GM19324 (cell line): ENCODE data around the gene NFKBIE.

Experiments used
- ATAC-seq: cut with Tn5 transposase; IDR thresholded peaks from one replicate; pipeline ENCODE4 v1.9.1; 2021; ENCODE audit warnings: mild to moderate bottlenecking, moderate library complexity; ENCODE audit not compliant: unreplicated experiment, low FRiP score

Gene NFKBIE

DNA sequence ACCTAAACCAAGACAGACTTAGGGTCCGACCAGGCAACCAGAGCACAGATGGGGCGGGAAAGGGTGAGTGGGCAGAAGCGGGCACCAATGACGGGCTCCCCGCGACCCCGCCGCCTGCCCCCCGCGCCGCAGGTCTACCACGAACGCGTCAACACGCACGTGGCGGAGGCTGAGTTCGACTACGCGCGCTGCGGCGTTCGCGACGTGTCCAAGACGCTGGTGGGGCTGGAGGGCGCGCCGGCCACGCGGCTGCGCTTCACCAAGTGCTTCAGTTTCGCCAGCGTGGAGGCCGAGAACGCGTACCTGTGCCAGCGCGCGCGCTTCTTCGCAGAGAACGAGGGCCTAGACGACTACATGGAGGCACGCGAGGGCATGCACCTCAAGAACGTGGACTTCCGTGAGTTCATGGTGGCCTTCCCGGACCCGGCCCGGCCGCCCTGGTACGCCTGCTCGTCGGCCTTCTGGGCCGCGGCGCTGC is 10.0 kb upstream of the NFKBIE start:
- ATAC-seq, result no peak

- no peak for ATAC-seq
These were observed 8.3 kb upstream of the NFKBIE start for GRCh38 chr6:44273617-44274016.

DNA sequence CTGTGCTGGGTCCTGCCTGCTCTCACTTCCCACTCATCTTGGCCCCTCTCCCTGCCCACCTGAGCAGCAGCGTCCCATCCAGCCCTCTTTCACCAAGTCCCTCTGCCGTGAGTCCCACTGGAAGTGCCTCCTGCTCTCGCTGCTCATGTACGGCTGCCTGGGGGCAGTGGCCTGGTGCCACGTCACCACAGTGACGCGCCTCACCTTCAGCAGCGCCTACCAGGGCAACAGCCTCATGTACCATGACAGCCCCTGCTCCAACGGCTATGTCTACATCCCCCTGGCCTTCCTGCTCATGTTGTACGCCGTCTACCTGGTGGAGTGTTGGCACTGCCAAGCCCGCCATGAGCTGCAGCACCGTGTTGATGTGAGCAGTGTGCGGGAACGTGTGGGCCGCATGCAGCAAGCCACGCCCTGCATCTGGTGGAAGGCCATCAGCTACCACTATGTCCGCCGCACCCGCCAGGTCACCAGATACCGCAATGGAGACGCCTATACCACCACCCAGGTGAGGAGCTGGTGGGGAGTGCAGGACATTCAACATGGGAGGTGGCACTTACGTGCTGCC is 7.7 kb upstream of the NFKBIE start:
- no peak for ATAC-seq

- ATAC-seq, result no peak
These were observed 7.2 kb upstream of the NFKBIE start for GRCh38 chr6:44272529-44272928.

GRCh38 chr6:44271914-44272313 is 6.6 kb upstream of the NFKBIE start:
- no peak for ATAC-seq

- ATAC-seq, result no peak
These were observed 6.0 kb upstream of the NFKBIE start for GRCh38 chr6:44271406-44271723.

DNA sequence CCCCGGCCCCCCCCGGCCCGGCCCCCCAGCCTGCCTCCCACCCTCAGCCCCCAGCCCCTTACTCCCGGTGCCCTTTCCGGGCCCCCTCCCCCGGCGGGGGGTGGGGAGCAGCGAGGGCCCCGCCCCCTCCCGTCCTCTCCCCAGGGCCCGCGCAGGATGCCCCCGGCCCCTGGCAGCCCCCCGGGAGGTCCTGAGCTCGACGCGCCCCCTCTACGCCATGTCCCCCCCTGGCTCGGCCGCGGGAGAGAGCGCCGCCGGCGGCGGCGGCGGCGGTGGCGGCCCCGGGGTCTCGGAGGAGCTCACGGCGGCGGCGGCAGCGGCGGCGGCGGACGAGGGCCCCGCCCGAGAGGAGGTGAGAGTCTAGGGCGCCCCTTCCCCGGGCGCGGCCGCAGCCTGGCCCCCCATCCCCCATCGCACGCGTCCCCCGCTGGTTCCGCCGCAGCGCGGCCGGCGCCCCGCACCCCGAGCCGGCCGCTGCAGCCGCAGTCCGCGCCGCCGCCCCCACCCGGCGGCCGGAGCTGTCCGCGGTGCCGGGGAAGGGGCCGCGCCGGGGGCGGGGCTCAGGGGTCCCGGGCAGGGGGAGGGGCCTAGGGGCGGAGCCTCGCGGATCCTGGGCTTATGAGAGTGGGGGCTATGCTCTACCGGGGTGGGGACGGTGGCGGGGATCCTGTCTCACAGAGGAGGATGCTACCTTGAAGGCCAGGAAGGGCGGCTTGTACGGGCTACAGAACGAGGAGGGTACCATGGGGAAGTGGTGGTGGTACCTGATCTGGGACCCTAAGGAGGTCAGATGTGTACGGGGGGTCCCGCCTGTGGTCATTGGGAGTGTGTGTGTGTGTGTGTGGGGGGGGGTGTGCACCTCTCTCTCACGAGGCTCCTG is 5.4 kb upstream of the NFKBIE start:
- ATAC-seq, result no peak

- ATAC-seq, result no peak
These were observed 4.7 kb upstream of the NFKBIE start, which contains the start of gene TMEM151B for GRCh38 chr6:44269921-44270525. TMEM151B (plus strand) TSS chr6:44270450; CDS start chr6:44270743, 293 bp downstream.

DNA sequence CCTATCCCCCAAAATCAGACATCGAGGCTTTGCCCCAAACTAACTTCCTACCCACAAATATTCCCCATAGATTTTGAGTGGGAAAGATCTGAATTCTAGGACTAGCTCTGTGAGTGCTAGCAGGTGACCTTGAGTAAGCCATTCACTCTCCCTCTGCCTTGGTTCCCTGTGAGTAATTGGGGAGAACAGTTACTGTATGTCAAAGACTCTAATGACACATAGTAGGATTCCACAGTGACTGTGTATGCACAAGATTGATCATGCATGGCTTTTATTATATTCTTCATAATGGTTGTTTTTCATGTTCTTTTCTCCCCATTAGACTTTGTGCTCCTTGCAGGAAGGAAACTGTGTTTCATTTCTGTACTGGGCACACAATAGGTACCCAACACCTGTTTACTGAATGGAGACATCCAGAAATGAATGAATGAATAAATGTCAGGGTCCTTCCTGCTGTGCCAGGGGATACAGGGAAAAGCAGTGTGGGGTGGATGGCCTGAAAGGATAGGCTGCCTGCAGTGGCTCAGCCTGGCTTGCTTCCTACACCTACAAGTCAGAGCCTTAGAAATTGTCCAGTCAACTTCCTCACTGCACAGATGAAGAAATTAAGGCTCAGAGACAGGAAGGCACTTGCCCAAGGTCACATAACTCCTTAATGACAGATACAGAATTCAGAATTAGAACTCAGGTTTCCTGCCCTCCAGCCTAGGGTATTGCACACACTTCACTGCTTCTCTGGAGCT is 4.0 kb upstream of the NFKBIE start:
- no peak for ATAC-seq

DNA sequence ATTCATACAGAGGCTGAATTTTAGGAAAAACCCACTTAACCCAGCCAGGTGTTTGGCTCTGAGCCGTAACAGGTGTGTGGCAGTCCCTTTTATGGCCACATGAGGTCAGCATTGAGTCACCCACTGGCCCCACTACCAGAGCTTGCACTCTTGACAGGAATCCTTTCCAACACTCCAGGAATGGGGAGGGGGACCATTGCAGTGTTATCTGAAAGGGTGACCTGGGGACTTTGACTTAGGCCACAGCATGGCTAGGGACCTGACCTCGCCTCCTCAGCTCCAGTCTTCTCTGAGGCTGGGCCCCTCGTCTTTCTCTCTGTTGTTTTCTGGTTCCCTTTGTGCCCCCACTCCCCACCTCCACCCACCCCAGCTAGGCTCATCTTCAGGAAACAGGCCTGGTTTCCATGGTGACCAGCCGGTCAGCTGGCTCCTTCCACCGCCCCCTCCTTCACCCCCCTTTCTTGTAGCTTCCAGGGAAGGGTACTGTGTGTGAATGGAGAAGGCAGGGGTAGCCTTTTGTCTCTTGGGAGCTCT is 2.8 kb upstream of the NFKBIE start:
- no peak for ATAC-seq

DNA sequence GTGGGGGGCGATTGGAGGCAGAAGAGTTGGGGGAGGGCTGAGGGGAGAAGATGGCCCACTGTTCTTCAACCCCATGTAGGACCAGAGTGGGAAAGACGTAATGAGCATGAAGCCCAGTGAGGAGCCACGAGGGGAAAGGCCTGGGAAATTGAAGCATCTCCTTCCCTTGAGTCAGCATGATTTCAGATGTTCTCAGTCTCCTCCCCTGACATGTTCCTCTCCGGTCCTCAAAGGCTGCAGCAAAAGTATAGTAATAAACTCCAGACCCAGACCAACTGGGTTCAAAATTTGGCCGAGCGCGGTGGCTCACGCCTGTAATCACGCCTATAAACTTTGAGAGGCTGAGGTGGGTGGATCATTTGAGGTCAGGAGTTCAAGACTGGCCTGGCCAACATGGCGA is 1.9 kb upstream of the NFKBIE start:
- ATAC-seq, result no peak

GRCh38 chr6:44266347-44266746 is 996 bp upstream of the NFKBIE start:
- ATAC-seq, result no peak

- ATAC-seq, result no peak
These were observed 427 bp upstream of the NFKBIE start for GRCh38 chr6:44265722-44266233.

GRCh38 chr6:44264154-44265006 is 971 bp downstream of the NFKBIE start:
- ATAC-seq, result peak; percentile 43

DNA sequence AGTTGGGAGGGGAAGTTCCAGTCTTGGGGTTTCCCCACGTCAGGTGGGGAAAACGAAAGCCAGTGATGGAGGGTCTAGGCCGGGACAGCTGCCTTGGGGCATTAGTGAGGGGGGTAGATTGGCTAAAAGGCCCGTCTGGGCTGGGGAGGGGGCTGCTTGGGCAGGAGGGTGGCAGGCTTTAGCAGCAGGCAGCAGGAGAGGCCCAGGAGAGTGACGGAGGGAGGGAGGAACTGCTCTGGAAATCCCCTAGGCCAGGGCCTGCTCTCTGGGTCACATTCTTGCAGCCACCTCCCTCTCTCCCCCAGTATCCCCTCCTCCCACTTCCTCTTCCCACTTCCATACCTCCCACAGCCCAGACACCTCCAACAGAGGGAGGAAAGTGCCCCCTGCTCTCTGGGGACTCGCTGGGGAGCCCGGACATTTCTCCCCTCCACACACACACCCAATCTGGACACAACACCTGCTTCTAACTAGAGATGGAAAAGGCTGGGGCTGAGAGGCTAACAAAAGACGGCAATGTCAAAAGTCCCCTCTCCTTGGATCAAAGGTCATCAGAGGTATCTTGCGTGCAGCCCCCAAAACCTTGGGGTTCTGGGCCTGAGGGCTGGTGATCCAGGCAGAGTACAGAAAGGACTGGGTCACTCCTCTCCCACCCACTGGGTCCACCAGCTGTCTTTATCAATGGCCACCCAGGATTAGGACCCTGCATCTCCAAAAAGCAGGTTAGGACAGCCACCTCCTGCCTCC is 1.8 kb downstream of the NFKBIE start:
- ATAC-seq, result no peak

DNA sequence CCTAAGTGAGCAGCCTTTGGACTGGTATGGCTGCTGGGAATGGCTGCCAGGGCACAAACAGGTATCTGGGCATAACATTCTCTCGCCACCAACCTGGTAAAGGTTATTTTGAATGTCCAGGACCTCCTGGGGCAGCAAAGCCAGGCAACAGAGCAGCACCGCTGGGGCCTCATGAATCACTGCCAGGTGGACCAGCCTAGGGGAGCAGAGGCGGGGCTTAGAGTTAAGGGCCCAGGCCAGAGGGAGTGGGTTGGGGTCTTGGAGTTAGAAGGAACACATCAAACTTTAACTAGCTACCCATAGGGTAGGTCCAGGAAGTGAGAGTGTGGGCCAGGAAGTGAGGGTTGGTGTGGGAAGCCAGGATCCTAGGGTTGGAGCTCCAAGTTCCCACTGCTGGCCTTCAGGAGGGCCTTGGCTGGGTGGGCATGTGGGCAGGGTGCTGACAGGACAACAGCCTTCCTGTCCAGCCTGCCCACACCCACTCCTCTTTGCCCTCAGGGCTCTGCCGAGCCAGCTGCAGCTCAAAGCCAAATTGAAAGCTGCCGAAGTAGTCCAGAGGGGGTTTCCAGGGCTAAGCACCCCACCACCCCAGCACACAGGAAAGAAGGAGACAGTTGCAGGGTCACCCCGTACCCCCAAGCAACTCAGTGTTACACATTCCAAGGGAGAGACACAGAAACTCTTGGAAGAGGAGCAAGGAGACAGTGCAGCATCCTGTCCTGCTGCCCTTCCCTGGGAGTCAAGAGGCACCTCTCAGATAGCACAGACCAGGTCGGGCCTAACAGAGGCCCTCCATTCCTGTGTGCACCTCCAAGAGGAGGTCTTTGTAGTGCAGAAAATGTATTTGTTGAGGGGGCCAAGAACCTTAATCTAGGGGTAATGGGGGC is 2.6 kb downstream of the NFKBIE start:
- no peak for ATAC-seq

DNA sequence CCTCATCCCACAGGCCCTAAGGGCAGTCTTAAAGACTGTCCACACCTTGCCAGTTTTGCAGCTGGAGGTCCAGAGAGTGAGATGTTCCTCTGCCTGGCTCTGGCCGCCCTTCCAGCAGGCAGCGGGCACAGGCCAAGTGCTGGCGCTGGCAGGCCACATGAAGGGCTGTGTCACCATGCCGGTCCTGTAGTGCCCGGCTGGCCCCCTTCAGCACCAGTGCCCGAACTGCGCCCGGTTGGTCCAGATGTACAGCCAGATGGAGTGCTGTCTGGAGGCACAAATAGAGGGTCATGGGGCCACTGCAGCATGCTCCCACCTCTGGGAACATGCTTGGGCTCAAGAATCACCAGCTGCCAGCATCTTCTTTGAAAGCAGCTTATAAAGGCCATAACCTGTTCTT is 3.8 kb downstream of the NFKBIE start:
- no peak for ATAC-seq
